ENCODE data around the gene SERPINB2. TPM values are rescaled to one million over a fixed set of nuclear protein-coding genes. Genes with fewer than 3 reads are reported as not detected.
A peak's percentile ranks its signal among the peaks of the same experiment; 100 is the strongest.

SERPINB2 gene
- total RNA-seq, 1 experiment from 2014 or later = not detected

DNA sequence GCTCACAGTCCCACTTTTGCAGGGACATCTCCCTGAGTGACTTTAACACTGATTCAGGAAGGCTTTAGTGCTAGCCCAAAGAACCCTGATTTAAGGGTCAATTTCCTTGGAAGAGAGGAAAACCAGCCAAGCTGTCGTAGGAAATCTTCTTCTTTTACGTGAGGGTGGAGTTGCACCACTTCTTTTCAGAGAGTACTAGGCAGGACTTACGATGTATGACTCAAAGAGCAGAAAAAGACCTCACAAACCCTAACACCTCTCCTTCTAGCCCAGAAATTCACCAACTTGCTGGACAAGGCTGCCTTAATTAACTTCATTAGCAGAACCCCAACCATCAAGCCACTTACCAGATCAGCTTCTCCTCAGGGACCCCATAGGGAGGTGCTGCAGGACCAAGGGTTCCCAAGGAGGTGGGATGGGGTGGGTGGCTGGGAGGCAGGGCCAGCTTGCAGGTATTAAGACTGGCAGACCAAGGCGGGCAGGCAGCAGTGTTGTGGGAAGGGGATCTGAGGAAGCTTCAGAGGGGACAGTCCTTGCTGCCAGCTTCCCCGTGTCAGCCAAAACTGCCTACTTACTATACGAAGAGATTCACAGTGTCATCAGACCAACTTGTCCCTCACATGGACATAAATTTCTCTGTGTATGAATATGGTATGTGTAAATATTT lies 6.7 kb downstream of the SERPINB2 start:
- CTCF ChIA-PET = no interaction called here
- Mint-ChIP-seq H3K27ac (no peak overlapping the region), H3K4me1 (peaks cover 6% of the 10 kb centered on the region)

GRCh38 chr18:63895190-63895589 lies 7.7 kb downstream of the SERPINB2 start:
- ChIA-PET POLR2A (no interaction called here), CTCF (no interaction called here)
- TF ChIP-seq CDX4 (CRISPR knock-in tag; IDR thresholded peaks at IDR 0.05; ENCODE audit: borderline replicate concordance) (no peak), ZNF396 (CRISPR knock-in tag; IDR thresholded peaks at IDR 0.05; ENCODE audit: borderline replicate concordance) (no peak), FOXJ3 (CRISPR knock-in tag; IDR thresholded peaks at IDR 0.05; ENCODE audit: borderline replicate concordance) (no peak)

More for the DNA sequence above, 6.7 kb downstream of the SERPINB2 start:
- POLR2A ChIA-PET = no interaction called here
- Mint-ChIP-seq H3K27me3 (ENCODE audit: low read depth) (no peaks in the 10 kb centered on the region), H3K4me3 (no peak overlapping the region), H3K36me3 (no peaks in the 10 kb centered on the region), H3K9me3 (no peaks in the 10 kb centered on the region)
- ATAC-seq = no peak
- TF ChIP-seq EMX1 (CRISPR knock-in tag; IDR thresholded peaks at IDR 0.05) (no peak), ZNF281 (CRISPR knock-in tag; IDR thresholded peaks at IDR 0.05) (no peak), NFYB (CRISPR knock-in tag; conservative IDR thresholded peaks at IDR 0.05; ENCODE audit: low read depth) (no peak), SMAD3 (CRISPR knock-in tag; IDR thresholded peaks at IDR 0.05; ENCODE audit: borderline replicate concordance) (no peak), CTCF (IDR thresholded peaks at IDR 0.05) (no peak), USF2 (CRISPR knock-in tag; IDR thresholded peaks at IDR 0.05) (no peak)
- no peak for DNase-seq (ENCODE audit: low spot score)

GRCh38 chr18:63897072-63897471 lies 9.6 kb downstream of the SERPINB2 start:
- CTCF ChIA-PET = no interaction called here
- ATAC-seq = peak; percentile 50; the same call in 1 of the 2 replicates
- H3K4me3 Mint-ChIP-seq = no peak overlapping the region
- no peak for TF ChIP-seq MXD4 (CRISPR knock-in tag; IDR thresholded peaks at IDR 0.05; ENCODE audit: borderline replicate concordance)
- no peak for TF ChIP-seq ZSCAN18 (CRISPR knock-in tag; IDR thresholded peaks at IDR 0.05)
- TF ChIP-seq ATF2 (CRISPR knock-in tag; IDR thresholded peaks at IDR 0.05; ENCODE audit: borderline replicate concordance, low read depth) = no peak
- no peak for TF ChIP-seq ZNF263 (CRISPR knock-in tag; IDR thresholded peaks at IDR 0.05; ENCODE audit: low read depth)
- TF ChIP-seq ELF4 (CRISPR knock-in tag; IDR thresholded peaks at IDR 0.05; ENCODE audit: low read depth) = no peak
- no peak for TF ChIP-seq GTF2I (CRISPR knock-in tag; conservative IDR thresholded peaks at IDR 0.05)
- TF ChIP-seq TCF7 (CRISPR knock-in tag; IDR thresholded peaks at IDR 0.05; ENCODE audit: low read depth) = no peak
- no peak for TF ChIP-seq ESRRA (CRISPR knock-in tag; IDR thresholded peaks at IDR 0.05; ENCODE audit: borderline replicate concordance)
- no peak for TF ChIP-seq CBFB (CRISPR knock-in tag; IDR thresholded peaks at IDR 0.05; ENCODE audit: low read depth)
- TF ChIP-seq FOXK1 (CRISPR knock-in tag; IDR thresholded peaks at IDR 0.05) = no peak

More at GRCh38 chr18:63895190-63895589, 7.7 kb downstream of the SERPINB2 start:
- Mint-ChIP-seq H3K9me3 (no peaks in the 10 kb centered on the region), H3K4me1 (peaks cover 6% of the 10 kb centered on the region), H3K27ac (no peak overlapping the region), H3K27me3 (ENCODE audit: low read depth) (no peaks in the 10 kb centered on the region), H3K4me3 (no peak overlapping the region), H3K36me3 (no peaks in the 10 kb centered on the region)
- DNase-seq (ENCODE audit: low spot score) = no peak
- no peak for ATAC-seq

More at GRCh38 chr18:63897072-63897471, 9.6 kb downstream of the SERPINB2 start:
- DNase-seq (ENCODE audit: low spot score) = no peak
- Mint-ChIP-seq H3K9me3 (no peaks in the 10 kb centered on the region), H3K27ac (no peak overlapping the region), H3K27me3 (ENCODE audit: low read depth) (no peaks in the 10 kb centered on the region), H3K4me1 (peaks cover 6% of the 10 kb centered on the region), H3K36me3 (0 out of 2 replicates have a peak, but pooled peaks cover 2% of the 10 kb centered on the region)
- POLR2A ChIA-PET = no interaction called here

Measured in WTC11 (cell line).